NB4 (cell line): ENCODE data around the gene NPPA.

Experiments used
- DNase-seq: peaks from one replicate; pipeline ENCODE4 v3.0.0; 2010; ENCODE audit warnings: low read depth
- H3K4me3 ChIP-seq: one replicate; pipeline ENCODE4 v1.5.1; 2011; ENCODE audit warnings: mild to moderate bottlenecking, low read depth, low read length, moderate library complexity
- CTCF ChIP-seq: IDR thresholded peaks from one replicate; pipeline ENCODE4 v1.5.1; 2012; ENCODE audit warnings: low read depth, low read length
- MAX ChIP-seq: IDR thresholded peaks from 2 replicates; pipeline ENCODE4 v1.6.1; 2011; ENCODE audit warnings: low read depth, low read length
- MYC ChIP-seq: IDR thresholded peaks from 2 replicates; pipeline ENCODE4 v1.6.1; 2011; ENCODE audit warnings: low read depth, low read length
- POLR2A ChIP-seq: IDR thresholded peaks from 2 replicates; pipeline ENCODE4 v1.6.1; 2011; ENCODE audit warnings: mild to moderate bottlenecking; ENCODE audit not compliant: insufficient read length; ENCODE audit errors: extremely low read depth

Gene NPPA

DNA sequence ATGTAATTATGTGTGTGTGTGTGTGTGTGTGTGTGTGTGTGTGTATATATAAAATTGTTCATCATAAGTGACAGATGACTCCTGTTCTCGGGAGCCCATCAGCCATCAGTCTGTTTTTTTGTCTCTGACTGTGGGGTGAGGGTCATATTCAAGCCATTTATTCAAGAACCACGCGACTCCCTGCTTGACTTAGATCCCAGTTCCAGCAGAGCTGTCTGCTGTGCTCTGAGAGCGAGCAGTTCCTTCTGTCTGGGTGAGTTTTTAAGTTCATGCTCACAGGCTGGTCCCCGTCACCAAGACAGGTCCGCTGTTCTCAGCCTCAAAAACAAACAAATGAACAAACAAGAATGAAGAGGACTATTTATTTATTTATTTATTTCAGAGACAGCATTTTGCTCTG, 29.5 kb upstream of the NPPA start:
- no peak overlapping the region for H3K4me3 ChIP-seq
- TF ChIP-seq MYC, result no peak
- TF ChIP-seq CTCF, result no peak
- no peak for TF ChIP-seq MAX
- no peak for TF ChIP-seq POLR2A
- no peak for DNase-seq

DNA sequence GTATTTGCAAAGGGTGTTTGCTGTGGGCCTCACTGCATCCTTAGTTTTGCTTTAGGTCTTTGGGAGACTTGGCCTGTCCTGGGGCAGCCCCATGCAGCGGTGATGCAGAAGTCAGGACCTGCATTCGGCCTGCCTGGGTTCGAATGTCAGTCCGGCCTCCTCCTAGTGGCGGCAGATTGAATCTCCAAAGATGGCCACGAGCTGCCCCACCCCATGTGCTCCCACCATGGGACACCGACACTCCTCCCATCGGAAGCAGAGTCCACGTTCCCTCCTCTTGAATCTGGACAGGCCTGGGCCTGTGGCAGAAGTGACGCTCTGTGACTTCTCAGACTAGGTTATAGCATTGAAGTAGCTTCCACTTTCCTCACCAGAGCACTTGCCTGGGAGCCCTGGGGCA, 27.5 kb upstream of the NPPA start:
- no peak for DNase-seq
- TF ChIP-seq MYC (no peak), CTCF (no peak), POLR2A (no peak), MAX (no peak)
- no peak overlapping the region for H3K4me3 ChIP-seq

DNA sequence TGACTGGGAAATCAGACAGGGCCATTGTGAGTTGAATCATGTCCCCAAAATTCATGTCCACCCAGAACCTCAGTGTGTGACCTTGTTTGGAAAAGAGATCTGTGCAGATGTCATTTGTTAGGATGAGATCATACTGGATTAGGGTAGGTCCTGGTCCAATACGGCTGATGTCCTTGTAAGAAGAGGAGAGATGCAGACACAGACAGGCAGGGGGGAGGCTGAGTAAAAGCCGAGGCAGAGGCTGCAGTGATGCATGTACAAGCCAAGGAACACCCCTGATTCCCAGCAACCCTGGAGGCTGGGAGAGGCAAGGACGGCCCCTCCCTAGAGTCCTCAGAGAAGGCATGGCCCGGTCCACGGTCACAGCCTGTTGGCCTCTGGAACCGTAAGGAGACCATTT, 27.0 kb upstream of the NPPA start:
- DNase-seq, result no peak
- TF ChIP-seq CTCF (no peak), MAX (no peak), POLR2A (no peak), MYC (no peak)
- H3K4me3 ChIP-seq, result no peak overlapping the region

- no peak overlapping the region for H3K4me3 ChIP-seq
- DNase-seq, result no peak
- no peak for TF ChIP-seq CTCF
- TF ChIP-seq MAX, result no peak
- no peak for TF ChIP-seq MYC
- no peak for TF ChIP-seq POLR2A
Measured at GRCh38 chr1:11874258-11874562, 26.6 kb upstream of the NPPA start.

DNA sequence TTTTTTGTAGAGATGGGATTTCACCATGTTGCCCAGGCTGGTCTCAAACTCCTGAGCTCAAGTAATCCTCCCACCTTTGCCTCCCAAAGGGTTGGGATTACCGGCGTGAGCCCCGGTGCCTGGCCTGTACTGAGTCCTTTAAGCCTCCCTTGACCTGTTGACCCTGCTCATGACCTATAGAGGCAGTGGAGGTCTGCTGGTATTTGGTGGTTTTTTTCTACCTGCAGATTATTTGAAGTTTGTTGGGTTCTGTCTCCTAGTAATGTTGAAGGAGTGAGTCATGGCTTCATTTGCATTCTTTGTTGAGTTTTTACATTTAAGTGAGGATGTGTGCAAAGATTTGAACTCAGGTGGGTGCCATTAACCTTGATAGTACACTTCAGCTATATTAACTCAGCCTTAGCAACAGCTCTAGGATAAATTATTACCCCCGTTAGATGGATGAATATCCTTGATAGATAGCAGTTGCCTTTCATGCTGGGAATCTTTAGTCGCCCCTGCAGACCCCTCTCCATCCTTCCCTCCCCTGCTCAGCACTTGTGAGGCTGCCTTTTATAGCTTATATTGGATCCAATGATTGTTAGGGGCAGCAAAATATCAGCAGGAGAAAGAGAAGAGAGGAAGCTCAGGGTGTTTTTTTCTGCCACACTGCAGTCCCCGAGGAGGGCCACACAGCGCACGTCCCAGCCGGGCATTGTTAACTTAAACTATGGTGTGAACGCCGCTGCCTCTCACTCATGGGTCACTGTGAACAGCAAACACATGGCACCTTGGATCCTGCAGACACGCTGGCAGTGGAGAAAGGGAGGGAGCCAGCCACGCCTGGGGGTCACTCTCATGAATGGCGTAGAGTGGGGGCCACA, 26.0 kb upstream of the NPPA start:
- H3K4me3 ChIP-seq, result no peak overlapping the region
- no peak for TF ChIP-seq POLR2A
- TF ChIP-seq MYC, result no peak
- no peak for TF ChIP-seq CTCF
- TF ChIP-seq MAX, result no peak
- DNase-seq, result no peak
